GM12874 (cell line): ENCODE data around the gene ADIPOR2.

Experiments
- TF ChIP-seq, protein P1 (sequence below): IDR thresholded peaks from 2 replicates; pipeline ENCODE4 v1.5.1; 2011; ENCODE audit warnings: low read depth, mild to moderate bottlenecking, control low read depth, low read length, moderate library complexity; ENCODE audit not compliant: insufficient read depth

The ADIPOR2 gene

DNA sequence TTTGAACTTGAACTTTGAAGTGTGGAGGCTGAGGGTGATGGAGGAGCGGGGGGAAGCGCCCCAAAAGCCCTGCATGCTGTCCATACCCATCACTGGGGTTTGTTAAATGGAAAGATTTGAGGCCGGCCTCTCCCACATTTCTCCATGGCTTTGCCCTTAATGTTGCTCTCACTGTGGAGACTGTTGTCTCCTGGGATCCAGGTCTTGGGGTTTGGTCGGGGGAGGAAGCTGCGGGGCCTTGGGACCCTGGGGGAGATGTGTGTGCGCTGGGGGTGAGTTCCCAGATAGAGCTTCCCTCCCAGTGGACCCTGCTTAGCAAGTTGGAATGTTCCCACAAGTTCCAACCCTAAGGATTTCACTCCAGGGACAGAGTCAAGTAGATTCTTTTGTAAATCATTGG, 101.5 kb downstream of the ADIPOR2 start:
- TF ChIP-seq, protein P1, sequence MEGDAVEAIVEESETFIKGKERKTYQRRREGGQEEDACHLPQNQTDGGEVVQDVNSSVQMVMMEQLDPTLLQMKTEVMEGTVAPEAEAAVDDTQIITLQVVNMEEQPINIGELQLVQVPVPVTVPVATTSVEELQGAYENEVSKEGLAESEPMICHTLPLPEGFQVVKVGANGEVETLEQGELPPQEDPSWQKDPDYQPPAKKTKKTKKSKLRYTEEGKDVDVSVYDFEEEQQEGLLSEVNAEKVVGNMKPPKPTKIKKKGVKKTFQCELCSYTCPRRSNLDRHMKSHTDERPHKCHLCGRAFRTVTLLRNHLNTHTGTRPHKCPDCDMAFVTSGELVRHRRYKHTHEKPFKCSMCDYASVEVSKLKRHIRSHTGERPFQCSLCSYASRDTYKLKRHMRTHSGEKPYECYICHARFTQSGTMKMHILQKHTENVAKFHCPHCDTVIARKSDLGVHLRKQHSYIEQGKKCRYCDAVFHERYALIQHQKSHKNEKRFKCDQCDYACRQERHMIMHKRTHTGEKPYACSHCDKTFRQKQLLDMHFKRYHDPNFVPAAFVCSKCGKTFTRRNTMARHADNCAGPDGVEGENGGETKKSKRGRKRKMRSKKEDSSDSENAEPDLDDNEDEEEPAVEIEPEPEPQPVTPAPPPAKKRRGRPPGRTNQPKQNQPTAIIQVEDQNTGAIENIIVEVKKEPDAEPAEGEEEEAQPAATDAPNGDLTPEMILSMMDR, result no peak

DNA sequence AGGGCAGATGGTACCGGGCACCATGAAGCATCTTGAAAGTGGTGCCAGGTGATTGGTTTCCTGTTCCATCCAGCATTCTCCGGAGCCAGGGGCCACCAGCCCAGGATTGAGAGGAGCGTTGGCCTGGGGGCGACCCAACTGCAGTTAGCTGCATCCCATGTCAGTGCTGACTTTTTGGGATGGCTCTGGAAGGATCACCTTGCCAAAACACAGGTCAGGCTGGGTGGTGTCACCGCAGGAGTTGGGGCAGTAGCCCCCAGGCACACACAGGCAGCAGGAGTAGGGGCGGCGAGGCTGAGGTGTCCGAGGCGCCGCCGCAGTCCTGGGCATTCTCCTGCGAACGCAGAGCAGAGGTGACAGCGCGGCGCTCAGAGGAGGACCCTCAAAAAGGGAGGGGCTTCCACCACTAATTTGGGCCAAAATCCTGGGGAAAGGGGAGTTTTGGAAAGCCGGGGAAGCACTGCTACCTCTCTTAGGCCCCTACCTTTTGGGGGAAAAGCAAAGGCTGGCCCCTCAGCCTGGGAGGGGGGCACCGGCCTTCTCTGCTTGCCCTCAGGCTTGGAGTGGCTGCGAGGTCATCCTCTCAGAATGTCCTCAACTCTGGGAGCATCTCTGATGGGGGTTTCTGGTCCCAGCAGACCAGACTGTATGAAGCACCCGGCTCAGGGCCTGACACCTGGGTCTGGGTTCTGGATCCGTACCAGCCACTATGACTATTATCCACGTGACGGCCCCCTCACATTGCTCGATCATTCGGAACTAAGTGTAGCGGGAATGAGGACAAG, 102.7 kb downstream of the ADIPOR2 start:
- TF ChIP-seq, protein P1, result no peak

DNA sequence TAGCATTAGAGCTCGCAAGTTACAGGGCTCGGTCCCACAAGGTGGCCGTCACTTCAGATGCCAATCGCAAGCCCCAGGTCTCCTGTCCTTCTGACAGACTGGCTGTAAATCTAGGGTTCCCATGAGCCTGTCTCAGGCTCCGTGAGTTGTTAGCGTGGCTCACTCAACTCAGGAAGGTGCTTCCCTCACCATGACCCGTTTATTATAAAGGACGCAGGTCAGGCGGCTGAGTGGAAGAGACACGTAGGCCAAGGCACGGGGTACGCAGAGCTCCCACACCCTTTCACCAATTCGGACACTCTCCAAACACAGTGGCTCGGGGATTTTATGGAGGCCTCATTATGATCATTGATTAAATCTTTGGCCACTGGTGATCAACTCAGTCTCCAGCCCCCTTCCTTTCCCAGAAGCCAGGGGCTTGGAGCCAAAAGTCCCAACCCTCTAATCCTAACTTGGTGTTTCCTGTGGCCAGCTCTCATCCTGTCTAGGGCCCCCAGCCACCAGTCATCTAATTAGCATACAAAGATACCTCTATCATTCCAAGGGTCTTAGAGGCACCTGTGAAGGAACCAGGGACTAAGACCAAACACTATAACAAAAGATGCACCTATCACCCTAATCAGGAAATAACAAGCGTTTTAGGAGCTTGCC, 103.7 kb downstream of the ADIPOR2 start:
- TF ChIP-seq, protein P1, result no peak

DNA sequence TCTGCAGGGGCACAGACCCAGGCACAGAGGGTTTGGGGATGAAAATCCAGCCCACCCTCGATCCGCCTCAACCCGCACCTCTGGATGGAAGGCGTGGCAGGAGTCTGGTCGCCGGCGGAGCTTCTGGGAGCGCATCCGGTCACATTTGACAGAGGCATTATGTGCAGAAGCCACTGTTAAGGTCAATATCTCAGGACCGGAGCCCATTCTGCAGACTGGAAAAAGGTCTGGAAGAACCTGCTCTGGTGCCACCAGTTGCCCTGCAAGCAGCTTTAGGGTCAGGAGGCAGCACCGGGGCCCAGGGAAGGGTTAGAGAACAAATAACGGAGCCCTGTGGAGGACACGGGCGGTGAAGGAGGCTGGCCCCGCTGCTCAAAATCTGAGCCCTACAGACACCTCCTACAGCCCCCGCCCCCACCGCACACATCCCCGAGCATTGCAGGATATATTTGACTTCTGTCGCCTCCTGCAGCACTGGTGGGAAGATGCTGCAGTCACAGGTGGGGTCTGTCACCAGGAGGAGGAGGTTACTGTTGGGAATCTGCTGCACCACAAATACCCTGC, 104.4 kb downstream of the ADIPOR2 start:
- TF ChIP-seq, protein P1, result no peak

DNA sequence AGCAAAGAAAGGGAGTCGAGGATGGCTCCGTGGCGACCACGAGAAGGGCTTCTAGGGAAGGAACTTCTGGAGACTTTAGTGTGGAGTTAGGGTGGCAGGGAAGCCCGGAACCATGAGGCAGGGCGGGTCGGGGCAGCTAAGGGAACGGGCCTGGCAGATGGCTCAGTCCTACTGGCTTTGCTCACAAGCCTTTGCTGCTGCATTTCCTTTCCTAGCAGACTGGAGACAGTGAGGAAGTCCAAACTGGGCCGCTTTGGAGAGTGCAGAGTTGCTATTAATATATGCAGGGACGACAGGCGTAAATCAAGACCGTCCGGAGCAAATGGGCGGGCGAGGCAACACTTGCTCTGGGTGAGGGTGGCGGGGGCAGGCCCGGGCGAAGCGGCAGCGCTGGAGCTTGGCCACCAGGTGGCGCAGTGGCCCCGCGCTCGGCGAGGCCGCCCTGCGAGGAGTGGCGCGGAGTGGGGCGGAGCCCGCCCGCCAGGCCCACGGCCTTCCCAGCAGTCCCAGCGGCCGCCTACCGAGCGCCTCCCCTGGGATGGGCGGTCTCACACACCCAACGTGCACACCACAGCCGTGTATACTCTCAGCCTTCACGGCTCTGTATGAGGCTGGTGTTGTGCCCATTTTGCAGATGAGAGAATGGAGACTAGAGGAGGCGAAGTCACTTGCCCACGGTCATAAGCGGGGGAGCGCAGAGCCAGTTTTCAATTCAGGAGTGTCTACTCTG, 105.1 kb downstream of the ADIPOR2 start:
- TF ChIP-seq, protein P1, result peak; percentile 94

DNA sequence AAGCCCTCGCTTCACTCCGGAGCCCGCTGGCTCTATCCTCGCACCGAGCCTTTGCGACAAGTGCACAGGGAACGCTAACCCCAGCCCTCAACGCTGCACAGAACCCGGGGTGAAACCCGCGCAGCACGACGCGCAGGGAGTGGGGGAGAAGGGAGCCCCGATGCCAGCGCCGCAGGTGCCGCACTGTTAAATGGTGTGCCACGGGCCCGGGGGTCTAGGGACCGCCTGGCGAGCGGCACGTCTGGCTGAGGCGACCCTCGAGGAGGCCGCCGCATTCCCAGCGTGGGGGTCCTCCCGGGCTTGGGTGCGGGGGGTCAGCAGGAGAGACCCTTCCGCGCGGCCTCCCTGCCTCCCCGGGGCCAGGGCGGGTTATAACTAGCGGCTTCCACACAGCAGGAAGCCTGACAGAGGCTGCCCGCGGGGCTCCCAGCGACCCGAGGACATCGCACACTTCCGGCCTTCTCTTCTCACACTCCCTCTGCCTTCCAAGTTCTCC, 105.7 kb downstream of the ADIPOR2 start:
- TF ChIP-seq, protein P1, result no peak
